ENCODE measurements around the gene ALG10B. TPM values are rescaled to one million over a fixed set of nuclear protein-coding genes. Genes with fewer than 3 reads are reported as not detected.
"Not testable (repeated sequence)": the region's sequence is repeated elsewhere in the genome, so short reads cannot be mapped to it uniquely, and the experiment has no call there.

Gene ALG10B
- total RNA-seq, 2 donors from 2014 or later, result 14.2 to 23.2 TPM

- no peak for DNase-seq (ENCODE audit: low spot score in 2 of 2)
- no peak overlapping the region for H3K27ac Mint-ChIP-seq
- peak in 1 of 2 donors; percentile 53 for ATAC-seq
- H3K9me3 Mint-ChIP-seq, result peaks cover 6 to 16% of the 10 kb centered on the region in 2 donors
- no peaks in the 10 kb centered on the region for H3K36me3 Mint-ChIP-seq
Measured at GRCh38 chr12:38350342-38351174, 34.0 kb downstream of the ALG10B start.

GRCh38 chr12:38351175-38351508 is 34.6 kb downstream of the ALG10B start:
- not testable (repeated sequence) for H3K36me3 Mint-ChIP-seq; H3K27ac Mint-ChIP-seq; ATAC-seq; DNase-seq (ENCODE audit: low spot score in 2 of 2)
- peaks cover 6 to 15% of the 10 kb centered on the region in 2 donors for H3K9me3 Mint-ChIP-seq

- no peak for DNase-seq (ENCODE audit: low spot score in 2 of 2)
- Mint-ChIP-seq H3K27ac (no peak overlapping the region), H3K9me3 (peaks cover 0 to 2% of the 10 kb centered on the region in 2 donors), H3K36me3 (no peaks in the 10 kb centered on the region)
- ATAC-seq, result no peak
Measured at GRCh38 chr12:38367506-38367905, 50.9 kb downstream of the ALG10B start.

- DNase-seq (ENCODE audit: low spot score in 2 of 2) (no peak), ATAC-seq (no peak)
- no peak overlapping the region for H3K27ac Mint-ChIP-seq
- peaks cover 3 to 4% of the 10 kb centered on the region in 2 donors for H3K9me3 Mint-ChIP-seq
- no peaks in the 10 kb centered on the region for H3K36me3 Mint-ChIP-seq
Measured at GRCh38 chr12:38370311-38370710, 53.7 kb downstream of the ALG10B start.

- DNase-seq (ENCODE audit: low spot score in 2 of 2) (no peak), ATAC-seq (no peak)
- no peak overlapping the region for H3K27ac Mint-ChIP-seq
- no peaks in the 10 kb centered on the region for H3K36me3 Mint-ChIP-seq
- H3K9me3 Mint-ChIP-seq, result peaks cover 12 to 17% of the 10 kb centered on the region in 2 donors
Measured at GRCh38 chr12:38373784-38374183, 57.2 kb downstream of the ALG10B start.

GRCh38 chr12:38374751-38375150 is 58.2 kb downstream of the ALG10B start:
- no peak for DNase-seq (ENCODE audit: low spot score in 2 of 2)
- ATAC-seq, result no peak
- Mint-ChIP-seq H3K27ac (no peak overlapping the region), H3K36me3 (no peaks in the 10 kb centered on the region), H3K9me3 (peaks cover 16 to 21% of the 10 kb centered on the region in 2 donors)

Data from activated naive CD4-positive, alpha-beta T cell treated with anti-CD3 and anti-CD28 coated beads, Interleukin-2, amount 50 U/mL, for 72 hours (primary cell).